HepG2 (cell line): ENCODE results near the gene SNAPIN. TPM values are rescaled to one million over a fixed set of nuclear protein-coding genes. Genes with fewer than 3 reads are reported as not detected.

Experiments used
- AGO2 ChIP-seq: fragments of 200-400 bp; formaldehyde crosslinking; optimal IDR thresholded peaks from 2 replicates; pipeline ENCODE3; 2017; ENCODE audit warnings: mild to moderate bottlenecking, low read depth, low read length, moderate library complexity
- BCLAF1 ChIP-seq: fragments of 450-650 bp; IDR thresholded peaks from 2 replicates; pipeline ENCODE4 v1.6.1; 2017; ENCODE audit warnings: mild to moderate bottlenecking
- DNMT1 ChIP-seq: sonication (generic); formaldehyde crosslinking; IDR thresholded peaks from 2 replicates; pipeline ENCODE4 v1.5.1; 2020; ENCODE audit warnings: mild to moderate bottlenecking, missing genetic modification reagents
- DPF2 ChIP-seq: sonication (generic); formaldehyde crosslinking; IDR thresholded peaks from 2 replicates; pipeline ENCODE4 v1.4.0; 2020; ENCODE audit warnings: mild to moderate bottlenecking, low read depth, missing genetic modification reagents, borderline replicate concordance
- ELF4 ChIP-seq: sonication (generic); formaldehyde crosslinking; IDR thresholded peaks from 2 replicates; pipeline ENCODE4 v1.5.0; 2020; ENCODE audit warnings: missing genetic modification reagents, mild to moderate bottlenecking, moderate library complexity, borderline replicate concordance
- HMGA1 ChIP-seq: sonication (generic); formaldehyde crosslinking; conservative IDR thresholded peaks from 2 replicates; pipeline ENCODE4 v1.4.0; 2020; ENCODE audit warnings: missing genetic modification reagents
- HMGXB4 ChIP-seq, 2 experiments: sonication (generic) in 1 of 2; formaldehyde crosslinking in 1 of 2; IDR thresholded peaks; 2 replicates each; pipeline versions ENCODE4 v1.4.0 to v1.6.1; 2018 to 2020; ENCODE audit warnings: missing genetic modification reagents in 2 of 2, borderline replicate concordance in 1 of 2, low read depth in 1 of 2, mild to moderate bottlenecking in 1 of 2, missing biosample characterization in 1 of 2
- HNF1B ChIP-seq: sonication (generic); formaldehyde crosslinking; IDR thresholded peaks from 2 replicates; pipeline ENCODE4 v1.5.1; 2020; ENCODE audit warnings: mild to moderate bottlenecking, moderate library complexity, missing genetic modification reagents
- ISX ChIP-seq: sonication (generic); formaldehyde crosslinking; conservative IDR thresholded peaks from 2 replicates; pipeline ENCODE4 v1.5.0; 2020; ENCODE audit warnings: missing genetic modification reagents
- KAT7 ChIP-seq: IDR thresholded peaks from 2 replicates; pipeline ENCODE4 v1.6.1; 2018; ENCODE audit warnings: borderline replicate concordance, missing compliant biosample characterization
- NCOA2 ChIP-seq: sonication (generic); formaldehyde crosslinking; IDR thresholded peaks from 2 replicates; pipeline ENCODE4 v1.8.0; 2022; ENCODE audit warnings: inconsistent platforms
- NCOA5 ChIP-seq: sonication (generic); formaldehyde crosslinking; IDR thresholded peaks from 2 replicates; pipeline ENCODE4 v1.4.0; 2020; ENCODE audit warnings: missing genetic modification reagents
- RELA ChIP-seq: sonication (generic); formaldehyde crosslinking; IDR thresholded peaks from 2 replicates; pipeline ENCODE4 v1.4.0; 2020; ENCODE audit warnings: missing genetic modification reagents
- SAFB2 ChIP-seq: sonication (generic); formaldehyde crosslinking; IDR thresholded peaks from 2 replicates; pipeline ENCODE4 v1.5.1; 2020; ENCODE audit warnings: missing genetic modification reagents, low read depth, mild to moderate bottlenecking, borderline replicate concordance
- SETDB1 ChIP-seq: sonication (generic); formaldehyde crosslinking; IDR thresholded peaks from 2 replicates; pipeline ENCODE4 v1.5.1; 2020; ENCODE audit warnings: missing genetic modification reagents, mild to moderate bottlenecking, borderline replicate concordance
- SKI ChIP-seq: fragments of 450-650 bp; IDR thresholded peaks from one replicate; pipeline ENCODE4 v1.6.1; 2018; ENCODE audit warnings: mild to moderate bottlenecking; ENCODE audit not compliant: partially characterized antibody
- SMAD1 ChIP-seq: sonication (generic); formaldehyde crosslinking; IDR thresholded peaks from 2 replicates; pipeline ENCODE4 v1.4.0; 2020; ENCODE audit warnings: missing genetic modification reagents, low read depth, mild to moderate bottlenecking, borderline replicate concordance
- ZBTB1 ChIP-seq: sonication (generic); formaldehyde crosslinking; IDR thresholded peaks from 2 replicates; pipeline ENCODE4 v1.4.0; 2020; ENCODE audit warnings: missing genetic modification reagents, borderline replicate concordance
- ZFYVE20 ChIP-seq: sonication (generic); formaldehyde crosslinking; IDR thresholded peaks from 2 replicates; pipeline ENCODE4 v1.8.0; 2023; ENCODE audit warnings: low read depth, mild to moderate bottlenecking, moderate library complexity, missing genetic modification reagents, borderline replicate concordance
- ZNF597 ChIP-seq: sonication (generic); formaldehyde crosslinking; IDR thresholded peaks from 2 replicates; pipeline ENCODE4 v1.5.0; 2020; ENCODE audit warnings: missing genetic modification reagents
- ZNF75D ChIP-seq: sonication (generic); formaldehyde crosslinking; IDR thresholded peaks from 2 replicates; pipeline ENCODE4 v1.8.1; 2023; ENCODE audit warnings: missing genetic modification reagents, mild to moderate bottlenecking, borderline replicate concordance
- polyA plus RNA-seq, 8 experiments: library from polyadenylated mRNA; depleted of rRNA in 3 of 8; stranded (reverse) in 7 of 8; unstranded in 1 of 8; fragments of >200 nt; fragmentation: Illumina TruSeq in 4 of 8; extraction: Trizol in 4 of 8; gene quantifications; 2 replicates each; pipeline versions ENCODE4 v1.2.1 to v1.2.3, GENCODE V29; 2011 to 2016; ENCODE audit warnings: low read depth in 4 of 8, missing spikeins in 1 of 8, mixed read lengths in 1 of 8; ENCODE audit not compliant: insufficient read depth in 1 of 8
- total RNA-seq, 5 experiments: library from RNA; depleted of rRNA; stranded (reverse); fragments of >200 nt; fragmentation: Illumina TruSeq; extraction: Trizol; gene quantifications; 2 replicates each; pipeline ENCODE4 v1.2.3, GENCODE V29; 2016; ENCODE audit warnings: low read depth in 1 of 5

Gene SNAPIN
- total and polyA plus RNA-seq, 2 of the 13 experiments (the other 11 are each of a cell fraction or from before 2014, with no cell fraction given), result 23.9 to 25.7 TPM

GRCh38 chr1:153658400-153659174 lies at the start of gene SNAPIN (continued):
- TF ChIP-seq BCLAF1, result no peak
- TF ChIP-seq NCOA5 (CRISPR knock-in tag), result no peak
- peak; percentile 56 for TF ChIP-seq AGO2
- TF ChIP-seq ZFYVE20, result no peak
- no peak for TF ChIP-seq HMGA1
- TF ChIP-seq NCOA2 (CRISPR knock-in tag), result peak; percentile 29; the same call in 1 of the 2 replicates
- peak; percentile 85 for TF ChIP-seq HNF1B (CRISPR knock-in tag)
- no peak for TF ChIP-seq KAT7
- TF ChIP-seq SMAD1 (CRISPR knock-in tag), result peak; percentile 72; the same call in 1 of the 2 replicates
- peak; percentile 57 to 59; a peak in 2 of 4 replicates for TF ChIP-seq HMGXB4 (CRISPR knock-in tag; IDR thresholded peaks at IDR 0.05; ENCODE audit: borderline replicate concordance in 1 of 2, low read depth in 1 of 2)
- no peak for TF ChIP-seq ZNF597 (CRISPR knock-in tag)
- no peak for TF ChIP-seq SKI
- TF ChIP-seq ZBTB1 (CRISPR knock-in tag), result no peak
- no peak for TF ChIP-seq ZNF75D
- no peak for TF ChIP-seq SETDB1 (CRISPR knock-in tag)
- no peak for TF ChIP-seq RELA (CRISPR knock-in tag)
- TF ChIP-seq ELF4 (CRISPR knock-in tag), result no peak
- no peak for TF ChIP-seq ISX (CRISPR knock-in tag)
- TF ChIP-seq DPF2 (CRISPR knock-in tag), result no peak
- 0 out of 2 replicates have a peak, but pooled peaks have one; percentile 16 for TF ChIP-seq SAFB2 (CRISPR knock-in tag)
- no peak for TF ChIP-seq DNMT1 (CRISPR knock-in tag)
